Progenitor cell of endocrine pancreas (in vitro differentiated cells): ENCODE data around the gene DNAI1. TPM values are rescaled to one million over a fixed set of nuclear protein-coding genes. Genes with fewer than 3 reads are reported as not detected.

Experiments used
- DNase-seq: peaks from one replicate; pipeline ENCODE4 v3.0.0; 2021; ENCODE audit warnings: low spot score; ENCODE audit not compliant: unreplicated experiment
- H3K27ac Mint-ChIP-seq: 2 replicates; pipeline ENCODE4 v1.8.0; 2021; ENCODE audit warnings: mild to moderate bottlenecking, moderate library complexity, mixed read lengths
- H3K27me3 Mint-ChIP-seq: 2 replicates; pipeline ENCODE4 v1.8.0; 2021; ENCODE audit warnings: mixed read lengths
- H3K36me3 Mint-ChIP-seq: 2 replicates; pipeline ENCODE4 v1.8.0; 2022; ENCODE audit warnings: mixed read lengths; ENCODE audit not compliant: insufficient read depth
- H3K4me1 Mint-ChIP-seq: 2 replicates; pipeline ENCODE4 v1.8.0; 2021; ENCODE audit warnings: low read depth, mixed read lengths
- H3K4me3 Mint-ChIP-seq: 2 replicates; pipeline ENCODE4 v1.8.0; 2021; ENCODE audit warnings: low read depth, mild to moderate bottlenecking, moderate library complexity, mixed read lengths
- H3K9me3 Mint-ChIP-seq: 2 replicates; pipeline ENCODE4 v1.8.0; 2021; ENCODE audit warnings: low read depth, mixed read lengths
- CTCF ChIP-seq: fragments of 200-600 bp; sonication (generic); IDR thresholded peaks from one replicate; pipeline ENCODE4 v1.5.0; 2021; ENCODE audit warnings: antibody characterized with exemption, mild to moderate bottlenecking; ENCODE audit not compliant: unreplicated experiment
- total RNA-seq: library from RNA; stranded (reverse); gene quantifications from 2 replicates; pipeline ENCODE4 v1.2.1, GENCODE V29; 2021

The DNAI1 gene
- total RNA-seq, 1 donor from 2014 or later, result 1.2 TPM

- H3K27me3 Mint-ChIP-seq, result peaks cover 29% of the 10 kb centered on the region
- no peak overlapping the region for H3K4me3 Mint-ChIP-seq
- no peaks in the 10 kb centered on the region for H3K36me3 Mint-ChIP-seq
- no peaks in the 10 kb centered on the region for H3K4me1 Mint-ChIP-seq
- H3K9me3 Mint-ChIP-seq, result no peaks in the 10 kb centered on the region
- TF ChIP-seq CTCF, result no peak
- H3K27ac Mint-ChIP-seq, result no peak overlapping the region
- DNase-seq, result no peak
Observed at GRCh38 chr9:34490360-34490759, 31.8 kb downstream of the DNAI1 start.

- H3K36me3 Mint-ChIP-seq, result no peaks in the 10 kb centered on the region
- no peak overlapping the region for H3K27ac Mint-ChIP-seq
- DNase-seq, result no peak
- H3K27me3 Mint-ChIP-seq, result peaks cover 29% of the 10 kb centered on the region
- H3K4me3 Mint-ChIP-seq, result no peak overlapping the region
- no peak for TF ChIP-seq CTCF
- no peaks in the 10 kb centered on the region for H3K9me3 Mint-ChIP-seq
- H3K4me1 Mint-ChIP-seq, result no peaks in the 10 kb centered on the region
Observed at GRCh38 chr9:34490760-34491159, 32.2 kb downstream of the DNAI1 start.

- DNase-seq, result no peak
- TF ChIP-seq CTCF, result no peak
- Mint-ChIP-seq H3K9me3 (no peaks in the 10 kb centered on the region), H3K4me1 (no peaks in the 10 kb centered on the region), H3K4me3 (no peak overlapping the region), H3K36me3 (no peaks in the 10 kb centered on the region), H3K27ac (no peak overlapping the region), H3K27me3 (peaks cover 29% of the 10 kb centered on the region)
Observed at GRCh38 chr9:34491596-34491995, 33.0 kb downstream of the DNAI1 start.

GRCh38 chr9:34492051-34492450 is 33.4 kb downstream of the DNAI1 start:
- Mint-ChIP-seq H3K27ac (no peak overlapping the region), H3K36me3 (no peaks in the 10 kb centered on the region), H3K27me3 (peaks cover 29% of the 10 kb centered on the region), H3K4me1 (no peaks in the 10 kb centered on the region), H3K9me3 (no peaks in the 10 kb centered on the region), H3K4me3 (no peak overlapping the region)
- DNase-seq, result no peak
- no peak for TF ChIP-seq CTCF

- no peak for TF ChIP-seq CTCF
- peaks cover 29% of the 10 kb centered on the region for H3K27me3 Mint-ChIP-seq
- no peak overlapping the region for H3K4me3 Mint-ChIP-seq
- H3K36me3 Mint-ChIP-seq, result no peaks in the 10 kb centered on the region
- no peak overlapping the region for H3K27ac Mint-ChIP-seq
- H3K4me1 Mint-ChIP-seq, result no peaks in the 10 kb centered on the region
- no peaks in the 10 kb centered on the region for H3K9me3 Mint-ChIP-seq
- DNase-seq, result peak; percentile 53
Observed at GRCh38 chr9:34493972-34494535, 35.4 kb downstream of the DNAI1 start.
